Liver (tissue), 9 donors: ENCODE measurements around the gene IPO5. TPM values are rescaled to one million over a fixed set of nuclear protein-coding genes. Genes with fewer than 3 reads are reported as not detected.
"Not testable (repeated sequence)": the region's sequence is repeated elsewhere in the genome, so short reads cannot be mapped to it uniquely, and the experiment has no call there.

Experiments
- DNase-seq: peaks from one replicate; pipeline ENCODE4 v3.0.0-alpha.2; 2017; ENCODE audit warnings: low spot score
- H3K27ac ChIP-seq, 2 donors: one replicate each; pipeline ENCODE4 v1.7.0; 2013; ENCODE audit warnings: inconsistent platforms in 2 of 2, low read length in 2 of 2, control low read depth in 1 of 2, low read depth in 1 of 2, mild to moderate bottlenecking in 1 of 2
- H3K27me3 ChIP-seq, 4 donors: one replicate each; pipeline versions ENCODE4 v1.6.1 to v1.7.0; 2013; ENCODE audit warnings: low read length in 3 of 4, inconsistent platforms in 1 of 4, mild to moderate bottlenecking in 1 of 4, moderate library complexity in 1 of 4; ENCODE audit not compliant: control insufficient read depth in 4 of 4, insufficient read depth in 4 of 4
- H3K36me3 ChIP-seq, 4 donors: one replicate each; pipeline versions ENCODE4 v1.6.1 to v1.7.0; 2013; ENCODE audit warnings: low read length in 3 of 4, mild to moderate bottlenecking in 3 of 4, low read depth in 1 of 4, moderate library complexity in 1 of 4; ENCODE audit not compliant: control insufficient read depth in 4 of 4, insufficient read depth in 3 of 4
- H3K4me1 ChIP-seq, 4 donors: one replicate each; pipeline versions ENCODE4 v1.6.1 to v1.7.0; 2013; ENCODE audit warnings: low read length in 3 of 4, mild to moderate bottlenecking in 3 of 4, moderate library complexity in 1 of 4; ENCODE audit not compliant: control insufficient read depth in 4 of 4, insufficient read depth in 4 of 4
- H3K4me3 ChIP-seq, 3 donors: one replicate each; pipeline versions ENCODE4 v1.6.1 to v1.7.0; 2013; ENCODE audit warnings: low read length in 3 of 3, control low read depth in 1 of 3, low read depth in 1 of 3, mild to moderate bottlenecking in 1 of 3
- H3K9ac ChIP-seq, 2 donors: one replicate each; pipeline ENCODE4 v1.7.0; 2013; ENCODE audit warnings: low read length in 2 of 2, mild to moderate bottlenecking in 2 of 2, moderate library complexity in 2 of 2, control low read depth in 1 of 2, low read depth in 1 of 2
- H3K9me3 ChIP-seq, 4 donors: one replicate each; pipeline versions ENCODE4 v1.6.1 to v1.7.0; 2013; ENCODE audit warnings: low read length in 3 of 4; ENCODE audit not compliant: control insufficient read depth in 4 of 4
- CTCF ChIP-seq: fragments of 150-350 bp; IDR thresholded peaks from 2 replicates; pipeline ENCODE4 v1.5.1; 2017; ENCODE audit warnings: improper control_type of control experiment, low read depth, low read length; ENCODE audit not compliant: missing input control
- EGR1 ChIP-seq, 2 donors: IDR thresholded peaks; 2 replicates each; pipeline ENCODE4 v1.6.1; 2016 to 2018; ENCODE audit warnings: antibody characterized with exemption in 2 of 2, low read depth in 2 of 2
- FOXA1 ChIP-seq: IDR thresholded peaks from 2 replicates; pipeline ENCODE4 v1.6.1; 2016; ENCODE audit warnings: antibody characterized with exemption
- FOXA2 ChIP-seq: IDR thresholded peaks from 2 replicates; pipeline ENCODE4 v1.6.1; 2016; ENCODE audit warnings: antibody characterized with exemption
- GABPA ChIP-seq, 2 donors: IDR thresholded peaks in 1 of 2; conservative IDR thresholded peaks in 1 of 2; 2 replicates each; pipeline ENCODE4 v1.6.1; 2016; ENCODE audit warnings: antibody characterized with exemption in 2 of 2, mild to moderate bottlenecking in 1 of 2, moderate library complexity in 1 of 2
- HNF4A ChIP-seq, 2 donors: conservative IDR thresholded peaks; 2 replicates each; pipeline ENCODE4 v1.6.1; 2016; ENCODE audit warnings: antibody characterized with exemption in 2 of 2, mild to moderate bottlenecking in 2 of 2
- HNF4G ChIP-seq: IDR thresholded peaks from 2 replicates; pipeline ENCODE4 v1.6.1; 2016; ENCODE audit warnings: antibody characterized with exemption
- JUND ChIP-seq, 2 donors: IDR thresholded peaks; 2 replicates each; pipeline ENCODE4 v1.6.1; 2016; ENCODE audit warnings: antibody characterized with exemption in 2 of 2
- MAX ChIP-seq: IDR thresholded peaks from 2 replicates; pipeline ENCODE4 v1.6.1; 2016; ENCODE audit warnings: antibody characterized with exemption
- NR2F2 ChIP-seq: IDR thresholded peaks from 2 replicates; pipeline ENCODE4 v1.6.1; 2016; ENCODE audit warnings: antibody characterized with exemption
- RAD21 ChIP-seq, 2 donors: IDR thresholded peaks; 2 replicates each; pipeline ENCODE4 v1.6.1; 2016; ENCODE audit warnings: antibody characterized with exemption in 2 of 2, mild to moderate bottlenecking in 2 of 2
- REST ChIP-seq: IDR thresholded peaks from 2 replicates; pipeline ENCODE4 v1.6.1; 2016; ENCODE audit warnings: antibody characterized with exemption, mild to moderate bottlenecking
- RXRA ChIP-seq, 2 donors: IDR thresholded peaks; 2 replicates each; pipeline ENCODE4 v1.6.1; 2017 to 2018; ENCODE audit warnings: antibody characterized with exemption in 2 of 2, mild to moderate bottlenecking in 1 of 2
- SP1 ChIP-seq: IDR thresholded peaks from 2 replicates; pipeline ENCODE4 v1.6.1; 2018; ENCODE audit warnings: antibody characterized with exemption, mild to moderate bottlenecking
- TAF1 ChIP-seq: conservative IDR thresholded peaks from 2 replicates; pipeline ENCODE4 v1.6.1; 2016; ENCODE audit warnings: antibody characterized with exemption, mild to moderate bottlenecking
- YY1 ChIP-seq: IDR thresholded peaks from 2 replicates; pipeline ENCODE4 v1.6.1; 2016; ENCODE audit warnings: antibody characterized with exemption, mild to moderate bottlenecking
- ZBTB33 ChIP-seq: IDR thresholded peaks from 2 replicates; pipeline ENCODE4 v1.6.1; 2016; ENCODE audit warnings: antibody characterized with exemption
- WGBS: extraction: QIAGEN DNeasy Blood & Tissue Kit; methylation state at CpG from one replicate; pipeline ENCODE4 v1.1.7; 2013; 5-methylcytosine and 5-hydroxymethylcytosine counted together
- polyA plus RNA-seq, 2 donors: library from polyadenylated mRNA; stranded (reverse) in 1 of 2; unstranded in 1 of 2; fragments of 200-250 nt in 1 of 2; fragments of >200 nt in 1 of 2; fragmentation: Nextera tagmentation in 1 of 2; extraction: Ambion mirVana in 1 of 2; gene quantifications; one replicate each; pipeline versions ENCODE4 v1.2.1 to v1.2.3, GENCODE V29; 2013 to 2015
- total RNA-seq, 2 donors: library from RNA; depleted of rRNA; stranded (reverse); fragments of >200 nt; gene quantifications; one replicate each; pipeline ENCODE4 v1.2.3, GENCODE V29; 2014
- TF ChIP-seq, protein P1 (sequence below): IDR thresholded peaks from 2 replicates; pipeline ENCODE4 v1.6.1; 2016; ENCODE audit warnings: antibody characterized with exemption
- donor health status: healthy.
- donor health status: healthy.
- donor health status: healthy.
- donor health status: healthy.
- donor health status: healthy.

The IPO5 gene
- total and polyA plus RNA-seq, 4 donors: 19.2 to 92.8 (median 46.6) TPM

DNA sequence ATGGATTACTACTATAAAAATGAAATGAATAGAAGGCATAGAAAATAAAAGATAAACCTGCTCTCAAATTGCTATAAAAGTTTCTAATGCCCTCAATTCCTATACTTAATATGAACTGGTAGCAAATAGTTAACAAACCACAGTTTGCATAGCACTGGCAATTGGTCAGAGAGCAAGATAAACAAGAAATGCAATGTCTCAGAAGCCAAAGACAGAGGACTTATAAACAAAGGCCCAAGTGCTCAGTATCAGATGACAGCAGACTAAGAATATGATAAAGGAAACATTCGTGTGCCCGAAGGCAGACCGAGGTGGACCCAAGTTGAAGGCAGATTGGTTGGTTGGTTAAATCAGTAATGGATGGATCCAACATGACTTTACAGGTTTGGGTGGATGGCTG lies 50.6 kb downstream of the IPO5 start (continued):
- TF ChIP-seq FOXA2 (no peak), RAD21 (IDR thresholded peaks at IDR 0.05) (no peak)

DNA sequence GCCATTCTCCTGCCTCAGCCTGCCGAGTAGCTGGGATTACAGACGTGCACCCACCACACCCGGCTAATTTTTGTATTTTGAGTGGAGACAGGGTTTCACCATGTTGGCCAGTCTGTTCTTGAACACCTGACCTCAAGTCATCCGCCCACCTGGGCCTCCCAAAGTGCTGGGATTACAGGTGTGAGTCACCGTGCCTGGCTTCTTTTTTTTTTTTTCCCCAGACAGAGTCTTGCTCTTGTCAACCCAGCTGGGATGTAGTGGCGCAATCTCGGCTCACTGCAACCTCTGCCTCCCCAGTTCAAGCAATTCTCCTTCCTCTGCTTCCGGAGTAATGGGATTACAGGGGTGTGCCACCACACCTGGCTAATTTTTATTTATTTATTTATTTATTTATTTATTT lies 51.5 kb downstream of the IPO5 start:
- H3K27me3 ChIP-seq, DNase-seq, H3K9me3 ChIP-seq, H3K4me3 ChIP-seq, H3K9ac ChIP-seq, H3K27ac ChIP-seq, H3K4me1 ChIP-seq: not testable (repeated sequence)
- 96% methylated on average over 8 of the region's 8 CpGs for WGBS
- peaks cover 23 to 71% (median 61%) of the 10 kb centered on the region in 4 donors for H3K36me3 ChIP-seq

- H3K27me3 ChIP-seq: no peaks in the 10 kb centered on the region
- H3K4me1 ChIP-seq: no peaks in the 10 kb centered on the region
- no peak overlapping the region for H3K9ac ChIP-seq
- no peak overlapping the region for H3K27ac ChIP-seq
- DNase-seq: no peak
- 95% methylated on average over 5 of the region's 5 CpGs for WGBS
- H3K4me3 ChIP-seq: no peak overlapping the region
- H3K9me3 ChIP-seq: no peaks in the 10 kb centered on the region
- peaks cover 22 to 70% (median 62%) of the 10 kb centered on the region in 4 donors for H3K36me3 ChIP-seq
- TF ChIP-seq JUND (IDR thresholded peaks at IDR 0.05): no peak
- no peak for TF ChIP-seq SP1
- TF ChIP-seq HNF4A (conservative IDR thresholded peaks at IDR 0.05): no peak
- TF ChIP-seq TAF1: no peak
- TF ChIP-seq RXRA (IDR thresholded peaks at IDR 0.05): no peak
- no peak for TF ChIP-seq YY1
- TF ChIP-seq, protein P1, sequence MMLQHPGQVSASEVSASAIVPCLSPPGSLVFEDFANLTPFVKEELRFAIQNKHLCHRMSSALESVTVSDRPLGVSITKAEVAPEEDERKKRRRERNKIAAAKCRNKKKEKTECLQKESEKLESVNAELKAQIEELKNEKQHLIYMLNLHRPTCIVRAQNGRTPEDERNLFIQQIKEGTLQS: no peak
- no peak for TF ChIP-seq RAD21 (IDR thresholded peaks at IDR 0.05)
- TF ChIP-seq FOXA1: no peak
- no peak for TF ChIP-seq HNF4G
- TF ChIP-seq REST: no peak
- TF ChIP-seq EGR1 (IDR thresholded peaks at IDR 0.05; ENCODE audit: low read depth in 2 of 2): no peak
- TF ChIP-seq MAX: no peak
- TF ChIP-seq NR2F2: no peak
- TF ChIP-seq ZBTB33: no peak
- no peak for TF ChIP-seq CTCF
- TF ChIP-seq GABPA (IDR thresholded peaks at IDR 0.05 in 1 of 2, conservative IDR thresholded peaks at IDR 0.05 in 1 of 2): no peak
- TF ChIP-seq FOXA2: no peak
Observed at GRCh38 chr13:98007001-98007400, 53.5 kb downstream of the IPO5 start.
